HepG2 (cell line): Measurements from ENCODE around the gene PLSCR4. TPM values are rescaled to one million over a fixed set of nuclear protein-coding genes. Genes with fewer than 3 reads are reported as not detected.

Experiments
- ATAC-seq: fragments of 200-7000 bp; cut with Tn5 transposase; 3 replicates; pipeline ENCODE4 v1.9.1; 2020; ENCODE audit warnings: mild to moderate bottlenecking, moderate library complexity
- BruUV-seq: library from RNA; stranded (reverse); fragments of 400-500 nt; replicated peaks from 2 replicates; lab custom pipeline; 2021; lab: Mats Ljungman, UMichigan
- CTCF ChIA-PET: fragments of 300-600 bp; formaldehyde crosslinking; extraction: SDS; loops from one replicate; lab custom pipeline; 2021; ENCODE audit warnings: low total read pairs, inconsistent platforms, low intra/inter-chr PET ratio; lab: Yijun Ruan, JAX
- POLR2A ChIA-PET: fragments of 350-600 bp; sonication (Branson Sonifier 250); formaldehyde crosslinking; loops from one replicate; lab custom pipeline; 2020; ENCODE audit warnings: antibody characterized with exemption, inconsistent platforms; lab: Yijun Ruan, JAX
- DNase-seq: peaks from one replicate; pipeline ENCODE4 v3.0.0-alpha.2; 2015; ENCODE audit warnings: low spot score
- FAIRE-seq: peaks from 3 replicates; lab custom pipeline; 2011; peaks lifted over from hg19 to GRCh38; lab: Jason Lieb, UNC
- H2AFZ ChIP-seq: one replicate; pipeline ENCODE4 v1.6.1; 2011; ENCODE audit warnings: low read length, inconsistent platforms
- H3K27ac ChIP-seq: fragments of 300-600 bp; 3 replicates; pipeline ENCODE4 v1.8.0; 2011; ENCODE audit warnings: mixed run types, mild to moderate bottlenecking, mixed read lengths, low read length, inconsistent platforms; ENCODE audit not compliant: insufficient read depth; ENCODE audit errors: extremely low read length
- H3K27me3 ChIP-seq, 2 experiments: fragments of 200-600 bp in 1 of 2; 2 replicates in 1 of 2; 3 replicates in 1 of 2; pipeline versions ENCODE4 v1.6.0 to v1.8.0; 2011; ENCODE audit warnings: low read length in 2 of 2, mild to moderate bottlenecking in 2 of 2, moderate library complexity in 2 of 2, inconsistent platforms in 1 of 2; ENCODE audit not compliant: insufficient read depth in 2 of 2, control insufficient read depth in 1 of 2
- H3K36me3 ChIP-seq, 2 experiments: fragments of 200-600 bp in 1 of 2; replicated peaks in 1 of 2; 2 replicates in 1 of 2; 3 replicates in 1 of 2; pipeline versions ENCODE4 v1.5.1 to v1.8.0; 2011; ENCODE audit warnings: low read length in 2 of 2, inconsistent platforms in 1 of 2; ENCODE audit not compliant: insufficient read depth in 2 of 2, control insufficient read depth in 1 of 2
- H3K4me1 ChIP-seq: 2 replicates; pipeline ENCODE4 v1.5.1; 2012; ENCODE audit warnings: low read length, inconsistent platforms; ENCODE audit not compliant: insufficient read depth
- H3K4me2 ChIP-seq: 2 replicates; pipeline ENCODE4 v1.6.0; 2011; ENCODE audit warnings: low read depth, low read length, inconsistent platforms
- H3K4me3 ChIP-seq, 3 experiments: fragments of 200-600 bp in 1 of 3; sonication (generic), shearing (Covaris generic) in 1 of 3; replicated peaks in 1 of 3; 2 replicates each; pipeline ENCODE4 v1.5.1; 2011 to 2016; ENCODE audit warnings: low read length in 3 of 3, inconsistent platforms in 2 of 3, low read depth in 2 of 3, mild to moderate bottlenecking in 2 of 3, control low read depth in 1 of 3, mixed read lengths in 1 of 3; ENCODE audit not compliant: insufficient read depth in 1 of 3
- H3K79me2 ChIP-seq: one replicate; pipeline ENCODE4 v1.6.1; 2011; ENCODE audit warnings: low read length, inconsistent platforms; ENCODE audit not compliant: insufficient read depth
- H3K9ac ChIP-seq: 2 replicates; pipeline ENCODE4 v1.6.0; 2011; ENCODE audit warnings: mild to moderate bottlenecking, low read depth, low read length, inconsistent platforms; ENCODE audit not compliant: insufficient read depth
- H3K9me3 ChIP-seq: 2 replicates; pipeline ENCODE4 v1.5.1; 2012; ENCODE audit warnings: mild to moderate bottlenecking, low read length
- H4K20me1 ChIP-seq: 2 replicates; pipeline ENCODE4 v1.6.0; 2011; ENCODE audit warnings: inconsistent platforms, mild to moderate bottlenecking, low read length, moderate library complexity; ENCODE audit not compliant: insufficient read depth
- CTCF ChIP-seq: sonication (generic); formaldehyde crosslinking; IDR thresholded peaks from 2 replicates; pipeline ENCODE4 v1.5.0; 2020; ENCODE audit warnings: mild to moderate bottlenecking, missing genetic modification reagents, moderate library complexity
- DMAP1 ChIP-seq: IDR thresholded peaks from 2 replicates; pipeline ENCODE4 v1.6.1; 2016
- IKZF4 ChIP-seq: sonication (generic); formaldehyde crosslinking; IDR thresholded peaks from 2 replicates; pipeline ENCODE4 v1.5.1; 2020; ENCODE audit warnings: borderline replicate concordance, mild to moderate bottlenecking, low read depth, missing genetic modification reagents; ENCODE audit errors: not compliant biosample characterization
- KAT8 ChIP-seq: IDR thresholded peaks from 2 replicates; pipeline ENCODE4 v1.6.1; 2016; ENCODE audit warnings: missing genetic modification reagents, missing compliant biosample characterization
- RFX5 ChIP-seq: IDR thresholded peaks from 2 replicates; pipeline ENCODE4 v1.6.1; 2011; ENCODE audit warnings: low read depth, low read length, improper control_type of control experiment
- SMC3 ChIP-seq: IDR thresholded peaks from 2 replicates; pipeline ENCODE4 v1.6.1; 2011; ENCODE audit warnings: low read length, improper control_type of control experiment
- STAG1 ChIP-seq: sonication (generic); formaldehyde crosslinking; IDR thresholded peaks from 2 replicates; pipeline ENCODE4 v1.4.0; 2020; ENCODE audit warnings: missing genetic modification reagents
- ZKSCAN8 ChIP-seq: IDR thresholded peaks from 2 replicates; pipeline ENCODE4 v1.6.1; 2016; ENCODE audit warnings: borderline replicate concordance, missing genetic modification reagents, missing compliant biosample characterization
- ZNF598 ChIP-seq: sonication (generic); formaldehyde crosslinking; IDR thresholded peaks from 2 replicates; pipeline ENCODE4 v1.5.1; 2020; ENCODE audit warnings: mild to moderate bottlenecking, missing genetic modification reagents, borderline replicate concordance
- ZNF782 ChIP-seq: sonication (generic); formaldehyde crosslinking; IDR thresholded peaks from 2 replicates; pipeline ENCODE4 v1.4.0; 2020; ENCODE audit warnings: missing genetic modification reagents, mild to moderate bottlenecking, borderline replicate concordance
- ZNF883 ChIP-seq: sonication (generic); formaldehyde crosslinking; IDR thresholded peaks from 2 replicates; pipeline ENCODE4 v1.5.1; 2020; ENCODE audit warnings: mild to moderate bottlenecking, missing genetic modification reagents; ENCODE audit errors: not compliant biosample characterization
- WGBS: methylation state at CpG from one replicate; pipeline ENCODE4 v1.1.6; 2017; ENCODE audit warnings: low lambda C conversion rate; 5-methylcytosine and 5-hydroxymethylcytosine counted together
- in situ Hi-C: cut with HindIII; loops from 2 replicates; pipeline ENCODE4 v1.10.0; 2017; ENCODE audit warnings: low pct_unique_long_range_greater_than_20kb; ENCODE audit not compliant: extremely low pct_ligation_motif_present
- intact Hi-C: fragments of 100-400 bp; cut with micrococcal nuclease; formaldehyde crosslinking; loops from one replicate; pipeline ENCODE4 v1.10.0; 2022; ENCODE audit not compliant: unreplicated experiment
- polyA plus RNA-seq, 8 experiments: library from polyadenylated mRNA; depleted of rRNA in 3 of 8; stranded (reverse) in 7 of 8; unstranded in 1 of 8; fragments of >200 nt; fragmentation: Illumina TruSeq in 4 of 8; extraction: Trizol in 4 of 8; gene quantifications; 2 replicates each; pipeline versions ENCODE4 v1.2.1 to v1.2.3, GENCODE V29; 2011 to 2016; ENCODE audit warnings: low read depth in 4 of 8, missing spikeins in 1 of 8, mixed read lengths in 1 of 8; ENCODE audit not compliant: insufficient read depth in 1 of 8
- total RNA-seq, 5 experiments: library from RNA; depleted of rRNA; stranded (reverse); fragments of >200 nt; fragmentation: Illumina TruSeq; extraction: Trizol; gene quantifications; 2 replicates each; pipeline ENCODE4 v1.2.3, GENCODE V29; 2016; ENCODE audit warnings: low read depth in 1 of 5
- TF ChIP-seq, protein P1 (sequence below): IDR thresholded peaks from 2 replicates; pipeline ENCODE4 v1.6.1; 2012; ENCODE audit warnings: low read depth, low read length, improper control_type of control experiment

PLSCR4 gene
- total and polyA plus RNA-seq, 2 of the 13 experiments (the other 11 are each of a cell fraction or from before 2014, with no cell fraction given): 1.5 to 59.0 TPM

DNA sequence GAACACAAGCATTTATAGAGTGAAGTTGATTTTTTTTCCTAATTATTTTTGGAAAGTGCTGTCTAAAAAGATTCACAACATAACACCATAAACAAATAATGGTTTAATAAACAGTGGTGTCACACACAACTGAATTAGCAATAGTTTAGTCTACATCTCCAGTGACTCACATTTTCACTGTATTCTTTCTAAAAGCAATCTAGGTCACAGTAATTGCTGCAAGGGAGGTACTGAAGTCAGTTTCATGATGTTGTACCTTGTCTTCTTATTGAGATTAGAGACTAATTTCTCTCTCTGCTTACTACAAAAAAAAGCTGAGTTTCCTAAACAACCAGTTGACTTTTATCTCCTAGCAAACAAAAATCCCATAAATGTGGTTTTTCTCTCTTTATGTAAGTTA lies 29.6 kb downstream of the PLSCR4 start:
- ATAC-seq (no peak), FAIRE-seq (no peak), DNase-seq (peak; percentile 3)
- Histone ChIP-seq H3K9me3 (no peaks in the 10 kb centered on the region), H3K9ac (peak overlapping the region; percentile 84; the same call in 1 of the 2 replicates), H3K27me3 (no peaks in the 10 kb centered on the region), H2AFZ (no peak overlapping the region), H3K27ac (peak overlapping the region; percentile 97), H3K36me3 (no peaks in the 10 kb centered on the region; a peak in 2 of 5 replicates), H3K4me1 (peaks cover 47% of the 10 kb centered on the region), H3K79me2 (peaks cover 17% of the 10 kb centered on the region), H4K20me1 (no peaks in the 10 kb centered on the region; the same call in 1 of the 2 replicates), H3K4me2 (peak overlapping the region; percentile 94)
- no TSS peak for BruUV-seq
- in situ Hi-C loops (no loop called here), intact Hi-C loops (no loop called here)
- POLR2A ChIA-PET: interaction anchor here (1.6 kb wide), 1 partner anchor 106 kb away, joined by 9 read pairs; no protein-coding TSS in a partner anchor
- CTCF ChIA-PET: interaction anchor here (2.7 kb wide), 1 partner anchor 106 kb away, joined by 9 read pairs; no protein-coding TSS in a partner anchor
- TF ChIP-seq ZNF598 (CRISPR knock-in tag) (no peak), ZNF883 (no peak), IKZF4 (CRISPR knock-in tag) (no peak), STAG1 (CRISPR knock-in tag) (no peak), ZKSCAN8 (CRISPR knock-in tag) (no peak)
- TF ChIP-seq, all 625 proteins: peak for 0
- peak overlapping the region; percentile 44 to 73 (median 58) for H3K4me3 ChIP-seq

DNA sequence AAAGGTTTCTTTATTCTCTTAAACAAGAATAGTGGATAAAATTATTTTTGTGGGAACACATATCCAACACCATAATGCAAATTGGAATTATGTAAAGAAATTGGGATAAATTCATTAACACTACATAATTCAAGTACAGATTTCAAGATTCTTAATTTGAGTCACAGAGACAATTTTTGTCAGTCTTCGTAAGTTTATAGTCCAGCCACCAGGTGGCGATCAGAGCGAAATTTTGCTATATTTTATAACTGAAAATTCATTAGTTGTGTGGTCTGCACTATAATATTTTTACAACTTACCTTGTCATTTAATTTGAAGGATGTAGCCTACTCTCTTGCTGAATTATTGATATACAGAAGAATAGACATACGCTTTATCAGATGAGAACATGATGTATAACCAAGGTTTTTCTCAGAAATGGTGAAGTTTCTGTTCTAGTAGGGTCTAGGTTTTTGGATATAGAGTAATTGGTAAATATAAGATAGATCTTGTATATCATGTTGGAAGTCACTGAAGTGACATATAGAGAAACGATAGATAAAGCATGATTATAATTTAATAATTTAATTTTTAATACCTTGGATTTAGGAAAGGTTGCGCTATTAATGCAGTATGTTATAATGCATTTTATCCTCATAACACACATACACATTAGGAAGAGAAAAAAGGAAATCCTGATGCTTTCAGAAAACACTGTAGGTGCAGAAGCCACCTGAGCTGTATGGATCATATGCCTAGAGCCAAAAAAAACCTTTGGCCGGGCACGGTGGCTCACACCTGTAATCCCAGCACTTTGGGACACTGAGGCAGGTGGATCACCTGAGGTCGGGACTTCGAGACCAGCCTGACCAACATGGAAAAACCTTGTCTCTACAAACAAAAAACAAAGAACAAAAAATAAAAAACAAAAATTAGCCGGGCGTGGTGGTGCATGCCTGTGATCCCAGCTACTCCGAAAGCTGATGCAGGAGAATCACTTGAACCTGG lies 31.7 kb downstream of the PLSCR4 start:
- intact Hi-C loops: no loop called here
- TF ChIP-seq DMAP1 (no peak), CTCF (CRISPR knock-in tag) (peak; percentile 54), ZNF782 (CRISPR knock-in tag) (no peak), RFX5 (no peak), KAT8 (CRISPR knock-in tag) (0 out of 2 replicates have a peak, but pooled peaks have one; percentile 16), STAG1 (CRISPR knock-in tag) (peak; percentile 54), SMC3 (peak; percentile 75)
- TF ChIP-seq, protein P1, sequence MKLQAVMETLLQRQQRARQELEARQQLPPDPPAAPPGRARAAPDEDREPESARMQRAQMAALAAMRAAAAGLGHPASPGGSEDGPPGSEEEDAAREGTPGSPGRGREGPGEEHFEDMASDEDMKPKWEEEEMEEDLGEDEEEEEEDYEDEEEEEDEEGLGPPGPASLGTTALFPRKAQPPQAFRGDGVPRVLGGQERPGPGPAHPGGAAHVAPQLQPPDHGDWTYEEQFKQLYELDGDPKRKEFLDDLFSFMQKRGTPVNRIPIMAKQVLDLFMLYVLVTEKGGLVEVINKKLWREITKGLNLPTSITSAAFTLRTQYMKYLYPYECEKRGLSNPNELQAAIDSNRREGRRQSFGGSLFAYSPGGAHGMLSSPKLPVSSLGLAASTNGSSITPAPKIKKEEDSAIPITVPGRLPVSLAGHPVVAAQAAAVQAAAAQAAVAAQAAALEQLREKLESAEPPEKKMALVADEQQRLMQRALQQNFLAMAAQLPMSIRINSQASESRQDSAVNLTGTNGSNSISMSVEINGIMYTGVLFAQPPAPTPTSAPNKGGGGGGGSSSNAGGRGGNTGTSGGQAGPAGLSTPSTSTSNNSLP: 0 out of 2 replicates have a peak, but pooled peaks have one; percentile 16
- H3K9ac ChIP-seq: no peak overlapping the region
- H2AFZ ChIP-seq: no peak overlapping the region
- H3K9me3 ChIP-seq: no peaks in the 10 kb centered on the region
- peaks cover 45% of the 10 kb centered on the region for H3K4me1 ChIP-seq
- H3K79me2 ChIP-seq: peaks cover 17% of the 10 kb centered on the region
- H3K27me3 ChIP-seq: no peaks in the 10 kb centered on the region
- no peak overlapping the region; a peak in 2 of 6 replicates for H3K4me3 ChIP-seq
- in situ Hi-C loops: loop anchor here (5.0 kb wide), 2 partner anchors 108 to 358 kb away; no protein-coding TSS in a partner anchor
- WGBS: 68% methylated on average over 13 of the region's 13 CpGs
- FAIRE-seq (no peak), ATAC-seq (no peak), DNase-seq (peak; percentile 6)
- H3K4me2 ChIP-seq: peak overlapping the region; percentile 94
- POLR2A ChIA-PET: no interaction called here
- no peak overlapping the region for H3K27ac ChIP-seq
- BruUV-seq: no TSS peak
- CTCF ChIA-PET: interaction anchor here (1.3 to 3.2 kb wide), 3 partner anchors 108 to 422 kb away, joined by 6 to 41 read pairs (median 8); no protein-coding TSS in a partner anchor
- no peaks in the 10 kb centered on the region; the same call in 1 of the 2 replicates for H4K20me1 ChIP-seq
- H3K36me3 ChIP-seq: peaks cover 0 to 4% of the 10 kb centered on the region in 2 experiments; a peak in 2 of 5 replicates
